ENCODE data around the gene ZCCHC13.
"Not testable (repeated sequence)": the region's sequence is repeated elsewhere in the genome, so short reads cannot be mapped to it uniquely, and the experiment has no call there.

The ZCCHC13 gene

DNA sequence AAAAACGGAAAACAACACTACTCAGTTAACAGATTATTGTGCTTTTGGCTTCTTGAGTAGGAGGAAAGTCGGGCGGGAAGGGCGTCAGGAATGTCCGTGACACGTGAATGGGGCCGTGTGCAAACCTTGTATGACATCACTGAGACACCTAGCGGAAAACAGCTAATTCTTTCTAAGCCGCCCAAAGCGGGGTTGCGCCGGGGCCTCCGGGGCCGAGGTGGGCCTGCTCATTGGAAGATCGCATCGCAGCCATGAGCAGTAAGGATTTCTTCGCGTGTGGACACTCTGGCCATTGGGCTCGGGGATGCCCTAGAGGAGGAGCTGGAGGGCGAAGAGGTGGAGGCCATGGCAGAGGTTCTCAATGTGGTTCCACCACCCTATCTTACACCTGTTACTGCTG, at the start of gene ZCCHC13:
Gene ZCCHC13 (plus strand): TSS at position 165 of the 400 bp plus-strand sequence. CDS start 87 bp downstream, at position 252.
- no peak for DNase-seq

DNA sequence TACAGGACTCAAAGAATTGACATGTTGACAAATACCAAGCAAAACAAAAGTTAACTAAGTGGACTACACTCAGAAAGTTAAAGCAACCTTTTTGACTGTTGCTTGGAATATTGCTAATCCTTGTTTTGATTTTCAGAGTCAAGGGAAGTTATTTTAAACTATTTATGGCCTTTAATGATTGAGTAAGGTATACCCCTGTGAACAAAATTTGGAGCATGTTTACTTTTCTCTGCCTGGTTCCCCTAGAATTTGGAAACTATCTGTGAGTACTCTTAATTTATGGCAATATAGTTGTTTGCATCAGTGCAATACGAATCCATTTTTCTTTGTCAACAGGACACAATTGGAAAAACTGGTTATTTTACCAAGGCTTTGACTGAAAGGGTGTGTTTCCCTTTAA, 45.9 kb upstream of the ZCCHC13 start:
- not testable (repeated sequence) for DNase-seq

DNA sequence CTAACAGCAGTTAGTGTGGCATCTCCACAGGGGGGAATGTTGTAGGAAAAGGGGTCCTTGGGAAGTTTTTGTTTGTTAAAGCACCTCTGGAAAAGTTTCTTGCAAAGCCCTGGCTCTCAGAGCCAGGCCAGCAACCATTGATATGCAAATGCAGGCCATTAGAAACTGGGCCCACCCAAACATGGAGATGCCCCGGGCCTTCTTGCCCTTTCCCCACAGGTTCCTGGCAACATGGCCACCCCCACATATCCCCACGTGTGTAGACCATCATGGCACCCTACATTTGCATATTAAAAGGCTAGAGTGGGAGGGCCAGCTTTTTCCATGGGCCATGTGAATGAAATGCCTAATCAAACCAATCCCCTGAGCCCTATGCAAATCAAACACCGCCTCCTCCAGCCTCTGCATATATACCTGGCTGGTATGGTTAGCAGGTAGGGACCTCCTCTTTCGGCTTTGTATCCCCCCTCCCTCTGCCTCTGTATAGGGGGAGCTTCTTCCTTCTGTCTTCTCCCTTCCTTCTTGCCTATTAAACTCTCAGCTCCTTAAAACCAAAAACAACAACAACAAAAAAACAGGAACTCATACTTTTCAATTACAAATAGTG, 44.0 kb upstream of the ZCCHC13 start:
- DNase-seq, result no peak

DNA sequence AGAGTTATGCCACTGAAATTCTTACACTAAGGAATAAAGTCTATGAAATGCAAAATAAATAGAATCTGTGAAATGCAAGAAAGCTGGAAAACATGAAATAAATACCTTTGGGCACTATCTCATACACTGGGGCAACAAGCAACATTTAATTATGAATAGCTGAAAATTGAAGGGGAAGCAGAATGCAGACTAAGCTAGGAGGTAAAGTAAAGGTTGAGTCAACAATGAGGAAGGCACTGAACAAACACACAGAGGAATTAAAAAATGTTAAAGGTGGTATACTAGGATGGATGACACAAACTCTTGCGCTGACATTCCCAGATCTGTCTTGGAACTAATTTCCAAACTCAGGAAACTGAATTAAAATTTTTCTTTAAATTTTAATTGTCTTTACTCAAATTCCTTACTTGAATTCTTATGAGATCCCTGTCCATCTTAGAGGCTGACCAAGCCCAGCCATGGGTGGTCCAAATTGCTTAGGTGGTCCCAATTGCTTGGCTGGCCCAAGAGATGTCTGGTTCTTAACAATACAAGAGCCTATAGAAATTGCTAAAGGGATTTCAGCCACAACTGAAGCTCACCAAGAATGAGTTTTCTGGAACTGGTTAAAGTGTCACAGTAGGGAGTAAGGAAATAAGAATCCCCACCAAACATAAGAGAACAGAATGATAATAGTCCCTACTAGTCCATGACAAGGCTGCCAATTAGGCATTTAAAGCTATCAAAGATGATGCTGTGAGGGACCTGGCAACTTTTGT, 41.3 kb upstream of the ZCCHC13 start:
- no peak for DNase-seq

DNA sequence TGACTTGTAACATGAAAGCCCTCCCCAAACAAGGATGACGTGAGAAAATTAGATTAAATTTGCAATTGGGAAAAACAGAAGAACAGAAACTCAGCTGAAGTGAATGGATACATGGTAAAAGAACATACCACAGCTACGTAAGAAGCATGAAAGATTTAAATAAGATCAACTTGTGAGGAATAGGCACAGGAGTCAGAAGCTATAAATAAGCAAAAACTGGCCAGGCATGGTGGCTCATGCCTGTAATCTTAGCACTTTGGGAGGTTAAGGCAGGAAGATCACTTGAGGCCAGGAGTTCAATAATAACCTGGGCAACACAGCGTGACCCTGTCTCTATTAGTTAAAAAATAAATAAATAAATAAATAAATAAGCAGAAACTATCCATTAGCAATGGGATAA, 33.6 kb upstream of the ZCCHC13 start:
- DNase-seq, result no peak

DNA sequence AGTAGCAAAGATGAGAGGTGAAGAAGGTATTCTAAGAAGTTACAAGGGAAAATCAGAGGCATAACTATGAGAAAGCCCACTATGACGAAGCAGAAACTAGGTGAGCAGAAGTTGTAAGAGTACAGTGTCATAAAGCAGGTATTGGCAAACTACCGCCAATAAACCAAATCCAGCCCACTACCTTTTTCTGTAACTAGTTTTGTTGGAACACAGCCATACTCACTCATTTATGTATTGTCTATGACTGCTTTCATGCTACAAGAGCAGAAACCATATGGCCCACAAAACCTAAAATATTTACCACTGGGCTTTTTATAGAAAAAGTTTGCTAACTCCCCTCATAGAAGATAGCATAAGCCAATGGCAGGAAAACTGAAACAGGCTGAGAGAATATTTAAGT, 31.8 kb upstream of the ZCCHC13 start:
- DNase-seq, result no peak

DNA sequence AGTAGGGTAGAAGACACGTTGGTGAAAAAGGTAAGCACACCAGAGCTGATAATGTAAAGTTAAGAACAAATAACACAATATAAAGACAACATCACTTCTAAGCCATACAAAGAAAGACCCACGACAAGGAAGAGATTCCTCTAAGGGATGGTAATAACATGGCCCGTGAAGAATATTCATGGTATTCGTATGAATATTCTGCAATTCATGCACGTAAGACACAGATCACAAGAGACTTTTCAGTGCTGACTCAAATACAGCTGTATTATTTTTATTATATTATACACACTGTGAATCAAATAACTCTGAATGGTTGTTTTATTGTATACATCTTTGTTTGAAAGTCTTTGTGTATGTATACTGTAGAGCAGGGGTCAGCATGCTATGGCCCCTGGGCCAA, 29.5 kb upstream of the ZCCHC13 start:
- no peak for DNase-seq

DNA sequence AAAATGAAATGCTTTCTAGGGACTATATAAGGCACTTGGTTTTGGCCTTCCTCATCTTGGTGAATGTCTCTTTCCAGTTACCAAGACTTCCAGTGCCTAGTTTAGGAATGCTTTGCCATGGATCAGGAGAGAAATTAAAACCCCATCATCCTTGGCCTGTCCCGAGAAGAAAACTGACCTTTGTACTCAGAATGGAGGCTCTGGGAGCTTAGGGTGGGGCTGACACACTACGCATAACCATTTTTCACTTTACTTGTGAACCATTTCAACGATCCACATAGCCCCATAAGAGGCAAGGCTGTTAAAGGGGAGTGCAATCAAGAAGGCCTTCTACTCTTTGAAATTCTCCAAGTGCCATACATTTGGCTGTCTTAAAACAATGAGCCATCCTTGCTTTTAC, 26.7 kb upstream of the ZCCHC13 start:
- no peak for DNase-seq

DNA sequence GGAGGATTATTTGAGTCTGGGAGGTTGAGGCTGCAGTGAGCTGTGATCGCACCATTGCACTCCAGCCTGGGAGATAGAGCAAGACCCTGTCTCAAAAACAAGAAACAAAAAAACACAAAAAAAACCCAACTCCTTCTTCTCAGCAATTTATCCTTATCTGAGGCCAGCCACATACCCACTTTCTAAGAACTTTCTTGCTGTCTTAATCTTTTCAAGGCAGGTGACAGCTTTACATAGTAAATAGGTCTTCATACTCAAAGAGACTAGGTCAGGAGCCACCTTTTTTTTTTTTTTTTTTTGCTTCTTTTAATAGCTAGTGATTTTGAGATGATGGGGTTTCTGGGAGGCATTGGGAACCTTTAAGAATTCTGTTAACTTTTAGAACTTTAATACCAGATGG, 26.1 kb upstream of the ZCCHC13 start:
- no peak for DNase-seq

DNA sequence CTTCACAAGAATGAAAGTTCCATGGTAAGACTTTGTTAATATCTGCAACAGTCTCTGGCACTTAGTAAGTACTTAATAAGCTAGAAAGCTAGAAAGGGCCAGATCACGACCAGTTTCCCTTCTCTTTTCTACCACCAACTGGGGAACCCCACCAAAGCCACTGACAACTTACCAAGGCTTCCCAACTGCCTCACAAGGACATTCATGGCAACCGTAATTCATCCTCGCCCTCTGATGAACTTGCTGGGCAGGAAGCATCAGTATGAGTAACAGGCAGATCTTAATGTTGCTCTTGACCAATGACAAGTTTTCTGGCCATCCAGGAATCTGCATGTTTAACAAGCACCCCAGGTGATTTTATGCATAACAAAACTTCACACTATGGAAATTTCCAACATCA, 23.2 kb upstream of the ZCCHC13 start:
- no peak for DNase-seq

DNA sequence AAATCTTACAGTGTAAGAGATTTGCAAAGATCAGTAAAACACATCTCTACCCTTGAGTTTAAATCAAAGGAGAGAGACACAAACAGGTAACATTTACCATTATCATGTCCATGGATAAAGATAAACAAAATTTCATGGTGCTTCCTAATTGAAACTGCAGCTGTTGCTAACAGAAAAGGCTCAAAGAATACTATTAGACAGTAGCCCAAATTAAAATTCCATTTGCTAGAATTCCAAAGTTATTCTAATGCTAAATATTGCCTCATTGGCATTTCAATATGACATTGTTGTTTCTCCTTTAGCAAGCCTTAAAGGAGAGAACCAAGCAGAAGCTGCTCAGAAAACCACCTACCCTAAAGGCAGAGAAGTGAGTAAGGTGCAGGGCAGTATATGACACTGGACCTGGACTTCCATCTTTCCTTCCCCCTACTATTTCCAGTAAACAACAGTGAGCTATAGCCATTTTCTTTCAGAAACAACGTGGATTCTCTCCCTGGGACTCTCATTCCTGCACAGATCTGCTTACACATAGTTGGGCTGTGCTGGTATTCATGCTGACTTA, 19.5 kb upstream of the ZCCHC13 start:
- DNase-seq, result no peak

DNA sequence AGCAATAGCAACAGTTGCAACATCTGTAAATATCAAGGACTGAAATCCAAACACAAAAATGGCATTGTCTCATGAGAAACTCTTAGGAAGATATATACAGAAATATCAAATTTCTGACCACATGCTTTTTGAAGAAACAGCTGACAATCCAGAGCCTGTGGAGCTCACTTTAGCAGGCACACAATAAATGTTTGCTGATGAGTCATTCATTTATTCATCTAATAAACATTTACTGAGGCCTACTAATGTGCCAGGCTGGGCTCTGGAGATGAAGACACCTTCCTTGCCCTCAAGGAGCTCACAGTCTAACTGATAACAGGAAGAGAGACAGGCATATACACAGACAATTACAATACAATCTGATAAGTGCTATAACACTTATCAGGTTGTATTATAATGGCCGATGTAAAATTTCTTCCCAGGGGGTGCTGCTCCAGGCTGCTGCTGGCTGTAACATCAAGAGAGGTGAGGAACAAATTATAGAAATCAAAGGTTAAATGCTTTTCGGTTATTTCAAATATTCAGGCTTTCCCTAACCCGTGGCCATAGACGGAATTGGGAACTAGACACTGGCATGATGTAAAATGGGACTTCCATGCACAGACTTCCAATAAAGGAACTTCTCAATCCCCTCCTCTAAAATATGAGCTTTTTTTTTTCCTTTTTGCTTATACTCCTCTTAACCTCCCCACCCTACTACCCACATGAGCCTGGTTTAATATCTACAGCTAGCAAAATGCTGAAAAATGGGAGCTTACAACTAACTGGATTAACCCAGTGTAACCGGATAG, 16.8 kb upstream of the ZCCHC13 start:
- no peak for DNase-seq

DNA sequence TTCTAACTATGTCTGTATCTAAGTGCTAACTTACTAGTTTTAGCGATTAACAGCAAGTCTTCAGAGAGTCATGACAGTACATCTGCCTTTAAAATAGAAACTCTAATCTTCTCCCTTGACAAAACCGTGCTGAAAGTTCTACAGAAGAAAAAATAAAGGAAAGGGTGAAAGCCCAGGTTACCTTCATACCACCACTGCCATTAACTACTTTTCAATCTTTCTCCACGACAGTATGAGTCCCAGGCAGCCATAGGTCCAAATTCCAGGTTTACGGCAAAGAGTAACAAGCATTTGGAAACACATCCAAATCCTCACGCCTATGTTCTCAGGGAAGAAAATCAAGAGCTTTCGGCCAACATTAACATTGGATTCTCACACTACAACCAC, 12.4 kb upstream of the ZCCHC13 start:
- DNase-seq, result no peak

DNA sequence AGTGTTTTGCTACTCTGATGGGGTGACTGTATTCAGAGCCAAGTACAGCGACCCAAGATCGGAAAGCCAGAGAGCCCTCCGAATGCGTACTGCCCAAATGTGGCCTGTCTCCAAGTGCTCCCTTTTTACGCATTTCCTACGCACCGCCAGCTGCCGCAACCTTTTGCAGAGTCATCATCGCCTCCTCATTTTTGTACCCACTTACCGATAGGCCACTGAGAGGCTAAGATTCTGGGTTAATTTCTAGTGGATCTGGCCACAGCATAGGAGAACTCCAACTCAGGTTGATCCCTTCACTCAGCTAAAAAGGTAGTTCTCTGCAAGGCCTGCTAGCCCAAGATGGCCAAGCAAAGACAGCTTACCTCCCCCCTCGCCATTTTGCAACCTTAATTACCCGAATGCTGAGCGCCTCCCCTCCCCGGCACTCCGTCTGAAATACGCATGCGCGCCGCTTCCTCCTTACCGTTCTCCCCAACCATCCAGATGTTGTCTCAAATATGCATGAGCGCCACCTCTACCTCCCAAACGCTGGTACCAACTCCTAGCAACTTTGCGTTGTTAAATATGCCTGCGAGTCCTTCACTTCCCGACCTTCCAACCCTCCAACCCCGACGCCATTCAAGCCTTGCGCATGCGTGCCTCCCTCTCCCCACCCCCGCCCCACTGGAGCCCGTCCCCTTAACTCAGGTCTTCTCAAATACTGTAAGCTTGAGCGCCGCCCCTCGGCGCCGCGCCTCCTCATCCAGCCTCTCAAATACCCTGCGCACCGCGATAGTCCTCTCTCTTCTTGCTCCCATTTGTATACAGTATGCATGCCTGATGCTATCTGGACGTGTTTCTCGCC, 11.8 kb upstream of the ZCCHC13 start:
- peak; percentile 79 for DNase-seq

DNA sequence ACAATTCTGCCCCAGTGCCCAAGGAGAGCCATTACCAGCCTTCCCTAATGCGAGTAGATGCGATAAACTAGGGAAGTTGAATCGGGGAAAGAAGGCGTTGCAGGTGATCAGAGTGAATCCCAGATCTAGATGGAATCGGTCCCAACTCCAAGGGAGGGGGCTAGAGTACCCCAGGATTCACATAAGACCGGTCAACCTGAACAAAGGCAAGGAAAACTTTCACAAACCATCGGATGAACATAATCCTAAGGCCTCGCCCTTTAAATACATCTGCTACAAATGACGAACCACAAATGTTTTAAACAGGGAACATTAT, 11.2 kb upstream of the ZCCHC13 start:
- no peak for DNase-seq

DNA sequence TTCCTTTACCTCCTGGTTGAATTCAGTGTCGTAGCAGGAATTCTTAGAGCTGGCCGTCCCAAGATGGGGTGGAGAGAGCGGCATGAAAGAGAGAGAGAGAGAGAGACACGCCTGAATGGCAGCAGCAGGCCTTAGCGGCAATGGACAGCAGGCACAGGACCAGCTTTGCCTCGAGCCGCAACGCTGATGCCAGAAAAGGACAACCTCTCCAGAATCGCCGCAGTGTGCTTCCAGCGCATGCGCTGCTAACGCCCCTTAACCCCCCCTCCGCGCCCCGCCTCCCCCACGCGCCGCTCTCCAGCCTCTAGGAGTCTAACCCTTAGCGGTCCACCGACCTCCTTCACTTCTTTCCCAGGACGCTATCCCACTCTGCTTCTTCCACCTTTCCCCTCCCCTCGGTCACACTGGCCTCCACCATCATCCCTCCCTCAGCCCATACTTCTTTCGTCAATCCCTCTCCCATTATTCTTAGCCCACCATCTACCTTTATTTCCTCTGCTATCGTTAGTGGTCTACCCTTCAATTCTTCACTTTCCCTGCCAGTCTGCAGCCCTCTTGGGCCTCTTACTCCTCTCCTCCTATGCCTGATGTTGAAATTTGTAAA, 10.5 kb upstream of the ZCCHC13 start:
- peak; percentile 67 for DNase-seq

DNA sequence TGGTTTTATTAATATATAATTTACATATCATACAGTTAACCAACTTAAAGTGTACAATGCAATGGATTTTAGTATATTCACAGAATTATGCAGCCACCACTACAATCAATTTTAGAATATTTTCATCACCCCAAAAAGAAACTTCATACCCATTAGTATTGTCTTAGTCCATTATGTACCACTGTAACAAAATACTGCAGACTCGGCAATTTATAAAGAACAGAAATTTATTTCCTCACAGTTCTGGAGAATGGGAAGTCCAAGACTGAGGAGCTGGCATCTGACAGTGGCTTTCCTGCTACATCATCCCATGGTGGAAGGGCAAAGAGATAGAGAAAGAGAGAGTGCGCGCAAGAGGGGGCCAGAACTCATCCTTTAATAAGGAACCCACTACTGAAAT, 8.9 kb upstream of the ZCCHC13 start:
- no peak for DNase-seq

DNA sequence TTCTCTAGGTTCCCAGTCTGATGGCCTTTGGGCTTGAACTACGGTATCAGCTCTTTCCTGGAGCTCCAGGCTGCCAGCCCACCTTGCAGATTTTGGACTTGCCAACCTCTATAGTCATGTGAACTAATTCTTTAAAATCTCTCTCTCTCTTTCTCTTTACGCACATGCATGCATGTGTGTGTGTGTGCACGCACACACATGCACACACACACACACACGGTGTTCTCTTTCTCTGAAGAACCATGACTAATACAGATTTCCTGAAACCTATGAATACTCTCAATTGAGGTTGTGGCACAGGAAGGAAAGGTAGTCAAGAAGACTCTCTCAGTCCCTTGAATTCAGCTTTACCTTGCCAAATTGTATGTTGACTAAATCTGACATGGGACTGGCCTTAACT, 6.2 kb upstream of the ZCCHC13 start:
- no peak for DNase-seq

DNA sequence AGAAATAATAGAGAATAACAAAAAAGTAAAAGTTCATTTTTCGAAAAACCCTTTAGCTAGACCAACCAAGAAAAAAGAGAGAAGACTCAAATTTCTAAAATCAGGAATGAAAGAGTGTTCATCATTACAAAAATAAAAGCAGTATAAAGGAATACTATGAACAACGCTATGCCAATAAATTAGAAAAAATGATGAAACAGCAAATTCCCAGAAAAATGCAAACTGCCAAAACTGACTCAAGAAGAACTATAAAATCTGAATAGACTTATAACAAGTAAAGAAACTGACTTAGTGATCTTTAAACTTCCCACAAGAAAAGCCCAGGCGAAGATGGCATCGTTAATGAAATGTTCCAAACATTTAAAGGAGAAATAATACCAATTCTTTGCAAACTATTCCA, 3.1 kb upstream of the ZCCHC13 start:
- no peak for DNase-seq

DNA sequence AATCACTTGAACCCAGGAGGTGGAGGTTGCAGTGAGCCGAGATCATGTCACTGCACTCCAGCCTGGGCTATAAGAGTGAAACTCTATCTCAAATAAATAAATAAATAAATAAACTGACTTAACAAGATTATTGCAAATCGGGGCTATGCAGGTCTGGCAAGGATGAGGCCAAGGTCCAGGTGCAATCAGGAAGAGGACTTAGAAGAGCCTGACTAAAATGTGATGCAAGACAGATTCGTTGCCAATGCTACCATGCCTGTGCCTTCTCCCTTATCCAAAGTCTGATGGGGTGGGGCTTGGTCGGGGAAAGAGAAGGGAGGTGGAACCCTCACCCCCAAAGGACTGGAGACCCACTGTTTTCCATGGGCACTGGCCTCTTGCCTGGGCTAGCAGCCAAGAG, 14.7 kb downstream of the ZCCHC13 start:
- DNase-seq, result no peak

DNA sequence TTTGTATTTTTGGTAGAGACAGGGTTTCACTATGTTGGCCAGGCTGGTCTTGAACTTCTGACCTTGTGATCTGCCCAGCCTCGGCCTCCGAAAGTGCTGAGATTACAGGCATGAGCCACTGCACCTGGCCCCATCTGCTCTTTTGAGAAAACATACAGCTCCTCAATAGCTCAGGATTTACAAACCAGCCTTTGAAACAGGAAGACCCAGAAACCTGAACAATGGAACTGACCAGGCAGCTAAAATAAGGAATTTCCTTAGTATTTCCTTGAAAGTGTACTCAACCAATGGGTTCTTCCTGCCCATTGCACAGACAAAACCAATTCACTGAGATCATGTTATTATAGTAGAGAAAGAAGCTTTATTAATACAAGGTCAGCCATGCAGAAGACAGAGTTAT, 15.3 kb downstream of the ZCCHC13 start:
- not testable (repeated sequence) for DNase-seq

DNA sequence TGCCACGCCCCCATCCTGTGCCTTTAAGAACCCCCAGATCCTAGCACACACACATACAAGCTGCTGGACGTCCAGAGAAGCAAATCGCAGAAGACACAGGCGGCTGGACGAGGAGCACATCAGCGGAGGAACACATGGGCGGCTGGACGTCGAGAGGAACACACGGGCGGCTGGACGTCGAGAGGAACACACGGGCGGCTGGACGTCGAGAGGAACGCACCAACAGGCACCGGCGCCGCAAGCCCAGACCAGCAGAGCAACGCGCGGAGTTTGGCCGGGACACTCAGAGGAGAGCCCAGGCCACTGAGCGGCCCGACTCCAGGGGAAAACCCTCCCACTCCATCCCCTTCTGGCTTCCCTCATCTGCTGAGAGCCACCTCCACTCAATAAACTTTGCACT, 17.2 kb downstream of the ZCCHC13 start:
- no peak for DNase-seq

DNA sequence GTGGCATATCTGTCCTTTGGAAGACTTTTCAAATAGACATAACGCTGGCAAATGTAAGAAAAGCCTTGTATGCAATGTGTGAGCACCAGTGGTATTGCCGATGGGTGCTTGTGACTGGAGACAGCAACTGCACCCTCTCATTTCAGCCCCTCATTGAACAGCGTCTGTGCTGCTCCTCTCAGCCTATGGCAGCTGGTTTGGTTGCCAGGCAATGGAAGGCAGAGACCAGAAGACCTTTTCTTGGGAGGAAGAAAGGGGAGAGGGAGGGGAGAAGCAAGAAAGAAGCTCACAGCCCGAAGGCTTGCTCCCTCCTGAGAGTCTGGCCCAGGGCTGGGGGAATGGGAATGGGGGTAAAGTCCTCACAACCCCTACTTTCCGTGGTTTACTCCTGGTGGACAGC, 20.2 kb downstream of the ZCCHC13 start:
- no peak for DNase-seq

All from stimulated activated CD4-positive, alpha-beta T cell treated with anti-CD3 and anti-CD28 coated beads, Interleukin-4, amount 100 ng/mL, for 1 hour (primary cell).